ENCODE measurements around the gene DPP10. TPM values are rescaled to one million over a fixed set of nuclear protein-coding genes. Genes with fewer than 3 reads are reported as not detected.

DPP10 gene
- total RNA-seq, 6 experiments from 2014 or later: not detected

DNA sequence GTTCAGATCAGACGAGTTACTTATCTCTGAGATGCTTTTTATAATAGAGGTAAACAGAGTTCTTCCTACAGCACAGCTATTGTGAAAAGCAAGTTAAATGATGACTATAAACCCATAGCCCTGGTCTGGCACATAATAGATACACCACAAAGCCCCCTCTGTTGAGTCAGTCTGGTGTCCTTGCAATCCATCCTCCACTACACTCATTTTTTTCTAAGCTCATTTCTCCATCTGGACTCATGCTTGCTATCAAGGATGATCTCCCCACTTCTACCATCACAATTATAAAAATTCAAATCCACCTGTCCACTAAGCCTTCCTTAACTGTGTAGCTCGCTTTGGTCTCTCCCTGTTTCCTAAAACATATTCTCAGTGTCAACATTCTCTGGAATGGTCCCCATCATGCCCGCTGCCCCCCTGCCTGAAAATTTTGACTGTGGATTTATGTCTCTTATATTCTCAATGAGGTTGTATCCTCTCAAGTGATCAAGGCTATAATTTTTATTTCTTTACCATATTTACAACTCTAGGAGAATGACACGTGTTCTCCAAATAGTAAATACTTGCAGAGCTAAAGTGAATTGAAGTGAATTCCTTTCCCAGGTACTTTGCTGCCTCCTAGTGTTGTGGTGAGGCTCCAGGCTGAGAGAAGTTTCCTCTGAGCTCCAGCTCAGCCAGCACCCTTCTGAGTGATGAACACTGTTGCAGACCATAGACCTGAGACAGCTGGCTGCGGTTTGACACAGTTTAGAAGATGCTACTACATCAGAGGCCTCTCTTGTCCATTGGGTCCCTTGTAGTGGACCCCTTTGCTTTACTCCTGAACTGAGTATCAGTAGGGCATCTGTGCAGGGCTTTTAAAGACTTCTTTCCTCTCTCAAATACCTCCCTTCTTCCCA lies 108.7 kb downstream of the DPP10 start:
- Mint-ChIP-seq H3K27me3 (ENCODE audit: insufficient read depth) (peaks cover 2% of the 10 kb centered on the region; the same call in 1 of the 2 replicates), H3K4me3 (no peak overlapping the region), H3K36me3 (ENCODE audit: low read depth) (no peaks in the 10 kb centered on the region), H3K27ac (no peak overlapping the region), H3K4me1 (ENCODE audit: low read depth) (no peaks in the 10 kb centered on the region), H3K9me3 (no peaks in the 10 kb centered on the region)
- peak; percentile 48 for DNase-seq
- TF ChIP-seq, protein P1, sequence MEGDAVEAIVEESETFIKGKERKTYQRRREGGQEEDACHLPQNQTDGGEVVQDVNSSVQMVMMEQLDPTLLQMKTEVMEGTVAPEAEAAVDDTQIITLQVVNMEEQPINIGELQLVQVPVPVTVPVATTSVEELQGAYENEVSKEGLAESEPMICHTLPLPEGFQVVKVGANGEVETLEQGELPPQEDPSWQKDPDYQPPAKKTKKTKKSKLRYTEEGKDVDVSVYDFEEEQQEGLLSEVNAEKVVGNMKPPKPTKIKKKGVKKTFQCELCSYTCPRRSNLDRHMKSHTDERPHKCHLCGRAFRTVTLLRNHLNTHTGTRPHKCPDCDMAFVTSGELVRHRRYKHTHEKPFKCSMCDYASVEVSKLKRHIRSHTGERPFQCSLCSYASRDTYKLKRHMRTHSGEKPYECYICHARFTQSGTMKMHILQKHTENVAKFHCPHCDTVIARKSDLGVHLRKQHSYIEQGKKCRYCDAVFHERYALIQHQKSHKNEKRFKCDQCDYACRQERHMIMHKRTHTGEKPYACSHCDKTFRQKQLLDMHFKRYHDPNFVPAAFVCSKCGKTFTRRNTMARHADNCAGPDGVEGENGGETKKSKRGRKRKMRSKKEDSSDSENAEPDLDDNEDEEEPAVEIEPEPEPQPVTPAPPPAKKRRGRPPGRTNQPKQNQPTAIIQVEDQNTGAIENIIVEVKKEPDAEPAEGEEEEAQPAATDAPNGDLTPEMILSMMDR (IDR thresholded peaks at IDR 0.05): peak; percentile 74

DNA sequence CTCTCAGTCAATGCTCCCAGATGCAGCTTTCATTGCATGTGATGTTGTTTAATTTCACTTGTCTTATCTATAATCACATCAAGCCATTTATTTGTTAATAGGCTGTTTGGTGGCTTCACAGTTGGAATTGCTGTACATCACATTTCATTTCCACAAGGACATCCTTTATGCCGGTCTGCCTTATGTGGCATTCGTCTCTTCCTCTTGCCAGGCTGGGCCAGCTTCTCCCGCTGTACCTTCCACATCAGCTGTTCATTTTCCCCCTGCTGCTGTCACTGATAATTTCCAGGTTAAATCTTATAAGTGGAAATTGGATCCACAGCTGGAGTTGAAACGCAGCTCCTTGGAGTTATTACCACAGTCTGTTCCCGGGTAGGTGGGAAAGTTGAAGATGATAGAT lies 110.6 kb downstream of the DPP10 start:
- TF ChIP-seq, protein P1 (IDR thresholded peaks at IDR 0.05): no peak
- Mint-ChIP-seq H3K4me3 (no peak overlapping the region), H3K9me3 (no peaks in the 10 kb centered on the region; the same call in 1 of the 2 replicates), H3K4me1 (ENCODE audit: low read depth) (no peaks in the 10 kb centered on the region), H3K36me3 (ENCODE audit: low read depth) (no peaks in the 10 kb centered on the region), H3K27me3 (ENCODE audit: insufficient read depth) (peaks cover 2% of the 10 kb centered on the region; the same call in 1 of the 2 replicates), H3K27ac (no peak overlapping the region)
- DNase-seq: no peak

DNA sequence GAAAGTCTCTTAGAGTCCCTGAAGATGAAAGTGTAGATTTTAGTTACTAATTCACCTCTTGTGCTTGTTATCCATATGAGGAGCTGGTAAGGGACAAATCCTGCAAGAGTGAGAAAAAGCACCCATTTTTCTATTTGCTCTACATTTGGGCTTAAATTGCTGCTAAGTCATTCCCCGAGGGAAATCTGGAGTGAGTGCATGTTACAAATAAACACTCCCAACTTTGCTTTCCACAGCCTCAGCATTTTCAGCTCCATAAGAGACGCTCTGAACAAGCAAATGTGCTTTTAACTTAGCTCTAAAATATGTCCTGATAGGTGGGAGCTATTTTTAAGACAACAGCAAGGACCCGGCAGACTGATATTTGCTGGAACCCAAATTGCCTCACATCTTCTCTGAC lies 126.7 kb downstream of the DPP10 start:
- H3K4me1 Mint-ChIP-seq (ENCODE audit: low read depth): no peaks in the 10 kb centered on the region
- H3K27ac Mint-ChIP-seq: no peak overlapping the region
- DNase-seq: no peak

DNA sequence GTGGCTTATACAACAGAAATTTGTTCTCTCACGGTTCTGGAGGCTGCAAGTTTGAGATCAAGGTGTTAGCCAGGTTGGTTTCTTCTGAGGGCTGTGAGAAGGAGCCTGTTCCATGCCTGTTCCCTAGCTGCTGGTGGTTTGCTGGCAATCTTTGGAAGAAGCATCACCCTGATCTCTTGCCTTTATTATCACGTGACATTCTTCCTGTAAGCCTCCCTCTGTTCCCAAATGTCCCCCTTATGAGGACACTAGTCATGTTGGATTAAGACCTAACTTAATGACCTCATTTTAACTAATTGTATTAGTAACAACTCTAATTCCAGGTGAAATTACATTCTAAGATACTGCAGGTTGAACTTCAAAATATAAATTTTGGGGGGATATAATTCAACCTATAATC lies 135.2 kb downstream of the DPP10 start:
- no peak overlapping the region for H3K4me3 Mint-ChIP-seq
- H3K27ac Mint-ChIP-seq: no peak overlapping the region
- H3K27me3 Mint-ChIP-seq (ENCODE audit: insufficient read depth): no peaks in the 10 kb centered on the region
- no peak for DNase-seq
- H3K36me3 Mint-ChIP-seq (ENCODE audit: low read depth): no peaks in the 10 kb centered on the region
- peaks cover 5% of the 10 kb centered on the region for H3K9me3 Mint-ChIP-seq
- TF ChIP-seq, protein P1 (IDR thresholded peaks at IDR 0.05): no peak
- H3K4me1 Mint-ChIP-seq (ENCODE audit: low read depth): no peaks in the 10 kb centered on the region

More for the DNA sequence above, 126.7 kb downstream of the DPP10 start:
- TF ChIP-seq, protein P1 (IDR thresholded peaks at IDR 0.05): no peak
- H3K9me3 Mint-ChIP-seq: peaks cover 5% of the 10 kb centered on the region; the same call in 1 of the 2 replicates
- H3K36me3 Mint-ChIP-seq (ENCODE audit: low read depth): no peaks in the 10 kb centered on the region
- H3K4me3 Mint-ChIP-seq: no peak overlapping the region
- no peaks in the 10 kb centered on the region; the same call in 1 of the 2 replicates for H3K27me3 Mint-ChIP-seq (ENCODE audit: insufficient read depth)

DNA sequence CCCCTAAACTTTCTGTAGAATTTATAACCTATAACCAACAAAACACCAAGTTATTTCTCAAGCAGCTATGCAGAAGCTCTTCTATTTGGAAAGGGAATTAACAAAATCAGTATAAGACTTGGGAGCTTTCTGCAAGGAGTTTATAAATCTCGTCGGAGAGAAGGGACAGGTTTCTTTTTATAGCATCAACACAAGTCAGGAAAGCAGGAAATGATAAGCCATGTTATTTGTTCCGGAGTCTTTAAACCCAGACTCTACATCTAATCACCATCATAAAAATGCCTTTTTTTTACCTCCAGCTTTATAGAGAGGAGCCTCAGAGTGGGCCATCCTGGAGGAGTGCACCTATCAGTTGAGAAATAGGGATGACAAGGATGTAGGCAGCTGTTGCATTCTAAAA lies 137.1 kb downstream of the DPP10 start:
- Mint-ChIP-seq H3K27ac (no peak overlapping the region), H3K27me3 (ENCODE audit: insufficient read depth) (no peaks in the 10 kb centered on the region), H3K4me3 (no peak overlapping the region), H3K9me3 (peaks cover 5% of the 10 kb centered on the region; the same call in 1 of the 2 replicates), H3K36me3 (ENCODE audit: low read depth) (no peaks in the 10 kb centered on the region), H3K4me1 (ENCODE audit: low read depth) (no peaks in the 10 kb centered on the region)
- TF ChIP-seq, protein P1 (IDR thresholded peaks at IDR 0.05): no peak
- no peak for DNase-seq

Measured in HFFc6 (cell line).